EH (cell line): ENCODE data around the gene BLM.
"Not testable (repeated sequence)": the region's sequence is repeated elsewhere in the genome, so short reads cannot be mapped to it uniquely, and the experiment has no call there.

ENCODE experiments used
- DNase-seq: peaks from one replicate; pipeline ENCODE4 v3.0.0-alpha.2; 2015; ENCODE audit warnings: low read depth

Gene BLM

GRCh38 chr15:90820481-90820880, 103.3 kb downstream of the BLM start:
- no peak for DNase-seq

GRCh38 chr15:90822204-90822955, 105.2 kb downstream of the BLM start:
- DNase-seq, result no peak

- no peak for DNase-seq
Measured at GRCh38 chr15:90823455-90823974, 106.4 kb downstream of the BLM start.

GRCh38 chr15:90825115-90825899, 108.2 kb downstream of the BLM start:
- DNase-seq, result not testable (repeated sequence)

GRCh38 chr15:90826206-90826885, 109.2 kb downstream of the BLM start:
- not testable (repeated sequence) for DNase-seq

GRCh38 chr15:90826886-90827435, 109.8 kb downstream of the BLM start:
- DNase-seq, result no peak

- DNase-seq, result no peak
Measured at GRCh38 chr15:90828111-90828510, 111.0 kb downstream of the BLM start.

GRCh38 chr15:90829126-90829525, 112.0 kb downstream of the BLM start:
- DNase-seq, result no peak

GRCh38 chr15:90829942-90830440, 112.8 kb downstream of the BLM start:
- no peak for DNase-seq

GRCh38 chr15:90834626-90835025, 117.5 kb downstream of the BLM start:
- no peak for DNase-seq

GRCh38 chr15:90836296-90836871, 119.2 kb downstream of the BLM start:
- peak; percentile 76 for DNase-seq

GRCh38 chr15:90837094-90837493, 119.9 kb downstream of the BLM start:
- no peak for DNase-seq

GRCh38 chr15:90838139-90838538, 121.0 kb downstream of the BLM start:
- no peak for DNase-seq

GRCh38 chr15:90838544-90838943, 121.4 kb downstream of the BLM start:
- DNase-seq, result no peak

GRCh38 chr15:90839187-90840071, 122.3 kb downstream of the BLM start:
- DNase-seq, result no peak

GRCh38 chr15:90840157-90840855, 123.2 kb downstream of the BLM start:
- DNase-seq, result no peak

GRCh38 chr15:90840954-90841353, 123.8 kb downstream of the BLM start:
- no peak for DNase-seq

GRCh38 chr15:90844696-90845095, 127.5 kb downstream of the BLM start:
- no peak for DNase-seq

GRCh38 chr15:90845201-90845949, 128.2 kb downstream of the BLM start:
- peak; percentile 90 for DNase-seq
